ENCODE data around the gene PIK3CD.

- TF ChIP-seq EZH2phosphoT487 (IDR thresholded peaks at IDR 0.05; ENCODE audit: borderline replicate concordance, low read depth): no peak
- no peak for TF ChIP-seq SMC3 (IDR thresholded peaks at IDR 0.05; ENCODE audit: low read depth, low read length)
- no peak for TF ChIP-seq CTCF (IDR thresholded peaks at IDR 0.05)
- no peak for TF ChIP-seq NRF1 (IDR thresholded peaks at IDR 0.05; ENCODE audit: low read depth, low read length)
- TF ChIP-seq RCOR1 (IDR thresholded peaks at IDR 0.05; ENCODE audit: low read length): no peak
- TF ChIP-seq RAD21 (IDR thresholded peaks at IDR 0.05; ENCODE audit: low read length): no peak
These were observed 18.6 kb downstream of the PIK3CD start for GRCh38 chr1:9670085-9670484.

Data from SK-N-SH (cell line).